OCI-LY7 (cell line): ENCODE measurements around the gene LDLRAD4. TPM values are rescaled to one million over a fixed set of nuclear protein-coding genes. Genes with fewer than 3 reads are reported as not detected.

Source experiments
- Bru-seq: library from RNA; stranded (reverse); fragments of 400-500 nt; gene quantifications from one replicate; lab custom pipeline; 2021; lab: Mats Ljungman, UMichigan
- BruChase-seq, 2 experiments: library from RNA; stranded (reverse); fragments of 400-500 nt; gene quantifications; one replicate each; lab custom pipeline; 2021; lab: Mats Ljungman, UMichigan
- BruUV-seq: library from RNA; stranded (reverse); fragments of 400-500 nt; replicated peaks from 2 replicates; lab custom pipeline; 2021; lab: Mats Ljungman, UMichigan
- CTCF ChIA-PET: fragments of 300-600 bp; sonication (Branson Sonifier 250); formaldehyde crosslinking; loops from one replicate; lab custom pipeline; 2022; ENCODE audit warnings: antibody characterized with exemption; ENCODE audit not compliant: unreplicated experiment; lab: Charles Lee
- POLR2A ChIA-PET: fragments of 300-600 bp; sonication (Branson Sonifier 250); formaldehyde crosslinking; loops from one replicate; lab custom pipeline; 2022; ENCODE audit warnings: antibody characterized with exemption; lab: Charles Lee
- DNase-seq: peaks from one replicate; pipeline ENCODE4 v3.0.0-alpha.2; 2015; ENCODE audit warnings: low spot score
- H2AFZ ChIP-seq: fragments of 200-600 bp; sonication (generic), shearing (Covaris generic); 2 replicates; pipeline ENCODE4 v1.6.1; 2014; ENCODE audit warnings: mild to moderate bottlenecking, antibody characterized with exemption, low read length, moderate library complexity
- H3K27ac ChIP-seq: fragments of 200-600 bp; sonication (generic); 2 replicates; pipeline ENCODE4 v1.5.1; 2014; ENCODE audit warnings: mixed run types, low read depth, mild to moderate bottlenecking, moderate library complexity, low read length, inconsistent platforms; ENCODE audit not compliant: poor library complexity, severe bottlenecking
- H3K36me3 ChIP-seq: fragments of 200-600 bp; sonication (generic); 2 replicates; pipeline ENCODE4 v1.6.1; 2014; ENCODE audit warnings: mild to moderate bottlenecking, antibody characterized with exemption, low read length, moderate library complexity, mixed read lengths; ENCODE audit not compliant: insufficient read depth
- H3K4me1 ChIP-seq: fragments of 200-600 bp; sonication (generic); 2 replicates; pipeline ENCODE4 v1.5.1; 2014; ENCODE audit warnings: mild to moderate bottlenecking, low read length; ENCODE audit not compliant: insufficient read depth, poor library complexity, severe bottlenecking
- H3K4me2 ChIP-seq: fragments of 200-600 bp; sonication (generic); 2 replicates; pipeline ENCODE4 v1.6.1; 2014; ENCODE audit warnings: mild to moderate bottlenecking, low read length
- H3K4me3 ChIP-seq: fragments of 200-600 bp; sonication (generic); 2 replicates; pipeline ENCODE4 v1.5.1; 2014; ENCODE audit warnings: mild to moderate bottlenecking, low read depth, low read length; ENCODE audit not compliant: poor library complexity, severe bottlenecking
- H3K79me2 ChIP-seq: fragments of 200-600 bp; sonication (generic); 2 replicates; pipeline ENCODE4 v1.6.1; 2016; ENCODE audit warnings: low read depth, mild to moderate bottlenecking, low read length, moderate library complexity, mixed read lengths; ENCODE audit not compliant: insufficient read depth
- H3K9me2 ChIP-seq: fragments of 200-600 bp; sonication (generic); 2 replicates; pipeline ENCODE4 v1.6.1; 2016; ENCODE audit warnings: mild to moderate bottlenecking, low read length, mixed read lengths; ENCODE audit not compliant: insufficient read depth
- H3K9me3 ChIP-seq: fragments of 200-600 bp; sonication (generic); 2 replicates; pipeline ENCODE4 v1.6.1; 2014; ENCODE audit warnings: mild to moderate bottlenecking, mixed run types, low read length, mixed read lengths
- H4K20me1 ChIP-seq: fragments of 200-600 bp; sonication (generic); 2 replicates; pipeline ENCODE4 v1.6.1; 2014; ENCODE audit warnings: mild to moderate bottlenecking, antibody characterized with exemption, low read length, moderate library complexity, mixed read lengths; ENCODE audit not compliant: insufficient read depth
- CTCF ChIP-seq: fragments of 200-600 bp; sonication (generic); conservative IDR thresholded peaks from 2 replicates; pipeline ENCODE4 v1.5.1; 2014; ENCODE audit warnings: mild to moderate bottlenecking, antibody characterized with exemption, low read length, moderate library complexity, mixed read lengths
- EZH2phosphoT487 ChIP-seq: fragments of 200-600 bp; sonication (generic); IDR thresholded peaks from 2 replicates; pipeline ENCODE4 v1.6.1; 2018; ENCODE audit warnings: low read depth, borderline replicate concordance, mild to moderate bottlenecking, mixed run types, antibody characterized with exemption, low read length, moderate library complexity, mixed read lengths
- intact Hi-C: fragments of 100-400 bp; cut with micrococcal nuclease; formaldehyde crosslinking; loops from one replicate; pipeline ENCODE4 v1.10.0; 2022; ENCODE audit not compliant: unreplicated experiment
- long read RNA-seq: library from polyadenylated mRNA; stranded (forward); transcript quantifications from one replicate; pipeline ENCODE4 v2.0.0, GENCODE V29; 2022
- total RNA-seq, 2 experiments: library from RNA; depleted of rRNA in 1 of 2; stranded (reverse); fragments of >200 nt in 1 of 2; shearing (Covaris generic) in 1 of 2; gene quantifications; 2 replicates each; pipeline ENCODE4 v1.2.3, GENCODE V29; 2014 to 2022

LDLRAD4 gene
- 43.8 and 45.8 TPM in 2 replicates for total RNA-seq (2014; rRNA removed; shearing (Covaris generic))
- total RNA-seq (2022), result 26.2 and 31.6 TPM in 2 replicates
- percentile 49 among the genes with signal in this experiment for Bru-seq, nascent RNA
- percentile 52 among the genes with signal in this experiment for BruChase-seq, experiment 1, labeled RNA remaining after a 6-hour chase
- BruChase-seq, experiment 2, labeled RNA remaining after a 2-hour chase, result percentile 51 among the genes with signal in this experiment
- long read RNA-seq, partial matches to known transcripts, result 1 of 46 reads
- long read RNA-seq, other reads (novel, unspliced or antisense), result 39 of 46 reads

GRCh38 chr18:13218368-13218991 is at the start of gene LDLRAD4:
Gene LDLRAD4, plus strand, starts transcription at chr18:13218760.
- DNase-seq, result no peak
- Histone ChIP-seq H3K4me3 (no peak within 1 kb of the TSS), H4K20me1 (no peaks in the 10 kb centered on the region), H3K4me2 (peak within 1 kb of the TSS; percentile 42; the same call in 1 of the 2 replicates), H3K9me3 (no peaks in the 10 kb centered on the region), H3K9me2 (no peaks in the 10 kb centered on the region), H3K79me2 (no peaks in the 10 kb centered on the region), H3K4me1 (no peaks in the 10 kb centered on the region), H3K36me3 (no peaks in the 10 kb centered on the region), H3K27ac (no peak within 1 kb of the TSS), H2AFZ (no peak within 1 kb of the TSS)
- CTCF ChIA-PET, result interaction anchor here (0.5 kb wide), 1 partner anchor 216 kb away, joined by 3 read pairs; no protein-coding TSS in a partner anchor
- intact Hi-C loops, result loop anchor here (10.0 kb wide), 1 partner anchor 316 kb away; no protein-coding TSS in a partner anchor
- POLR2A ChIA-PET, result no interaction called here
- BruUV-seq, result no TSS peak
- TF ChIP-seq CTCF, result no peak
- TF ChIP-seq EZH2phosphoT487, result no peak

GRCh38 chr18:13173578-13174145 is 44.9 kb upstream of the LDLRAD4 start:
- BruUV-seq, result no TSS peak
- Histone ChIP-seq H3K27ac (no peak overlapping the region), H3K36me3 (no peaks in the 10 kb centered on the region), H3K4me2 (no peak overlapping the region), H2AFZ (no peak overlapping the region), H4K20me1 (no peaks in the 10 kb centered on the region), H3K79me2 (no peaks in the 10 kb centered on the region), H3K9me2 (no peaks in the 10 kb centered on the region), H3K4me1 (no peaks in the 10 kb centered on the region), H3K4me3 (no peak overlapping the region), H3K9me3 (no peaks in the 10 kb centered on the region)
- DNase-seq, result no peak
- POLR2A ChIA-PET, result interaction anchor here (1.3 kb wide), 1 partner anchor 265 kb away, joined by 4 read pairs; no protein-coding TSS in a partner anchor
- intact Hi-C loops, result no loop called here
- TF ChIP-seq CTCF (no peak), EZH2phosphoT487 (no peak)
- CTCF ChIA-PET, result no interaction called here
